IMR-90 (cell line): Measurements from ENCODE around the gene TMTC2. TPM values are rescaled to one million over a fixed set of nuclear protein-coding genes. Genes with fewer than 3 reads are reported as not detected.

ENCODE experiments used
- ATAC-seq: fragments of 200-7000 bp; cut with Tn5 transposase; 2 replicates; pipeline ENCODE4 v1.9.1; 2020; ENCODE audit warnings: low read depth, mild to moderate bottlenecking, moderate library complexity
- BruUV-seq: library from RNA; stranded (reverse); fragments of 400-500 nt; replicated peaks from 2 replicates; lab custom pipeline; 2021; lab: Mats Ljungman, UMichigan
- CTCF ChIA-PET: fragments of 300-600 bp; formaldehyde crosslinking; extraction: SDS; loops from one replicate; lab custom pipeline; 2021; ENCODE audit warnings: antibody characterized with exemption; lab: Yijun Ruan, JAX
- POLR2A ChIA-PET: fragments of 300-600 bp; sonication (Branson Sonifier 250); formaldehyde crosslinking; loops from one replicate; lab custom pipeline; 2022; ENCODE audit warnings: antibody characterized with exemption; ENCODE audit not compliant: unreplicated experiment; lab: Charles Lee
- DNase-seq: peaks from one replicate; pipeline ENCODE4 v3.0.0; 2013
- H2AFZ ChIP-seq: replicated peaks from 2 replicates; pipeline ENCODE3; 2013; ENCODE audit warnings: low read length, mild to moderate bottlenecking; ENCODE audit not compliant: poor library complexity
- H2AK5ac ChIP-seq: 2 replicates; pipeline ENCODE4 v1.6.1; 2013; ENCODE audit warnings: low read depth, low read length, inconsistent platforms
- H2AK9ac ChIP-seq: replicated peaks from 2 replicates; pipeline ENCODE3; 2013; ENCODE audit warnings: mild to moderate bottlenecking, low read depth, low read length, moderate library complexity; ENCODE audit not compliant: poor library complexity
- H2BK120ac ChIP-seq: 2 replicates; pipeline ENCODE4 v1.6.1; 2013; ENCODE audit warnings: low read depth, low read length, inconsistent platforms
- H2BK15ac ChIP-seq: 3 replicates; pipeline ENCODE4 v1.6.1; 2013; ENCODE audit warnings: low read depth, low read length, inconsistent platforms
- H2BK20ac ChIP-seq: 2 replicates; pipeline ENCODE4 v1.6.1; 2013; ENCODE audit warnings: low read depth, mild to moderate bottlenecking, inconsistent platforms, low read length, moderate library complexity
- H2BK5ac ChIP-seq: 2 replicates; pipeline ENCODE4 v1.6.1; 2013; ENCODE audit warnings: mild to moderate bottlenecking, low read depth, low read length, inconsistent platforms; ENCODE audit not compliant: poor library complexity, severe bottlenecking
- H3K14ac ChIP-seq: replicated peaks from 2 replicates; pipeline ENCODE4 v1.6.1; 2013; ENCODE audit warnings: low read depth, low read length, inconsistent platforms
- H3K18ac ChIP-seq: 2 replicates; pipeline ENCODE4 v1.6.1; 2013; ENCODE audit warnings: low read depth, low read length, control low read depth
- H3K23ac ChIP-seq: 2 replicates; pipeline ENCODE4 v1.6.1; 2013; ENCODE audit warnings: low read depth, low read length, inconsistent platforms
- H3K27ac ChIP-seq: 2 replicates; pipeline ENCODE4 v1.5.1; 2013; ENCODE audit warnings: mild to moderate bottlenecking, control low read depth, low read length; ENCODE audit not compliant: insufficient read depth
- H3K27me3 ChIP-seq: 2 replicates; pipeline ENCODE4 v1.6.1; 2013; ENCODE audit warnings: low read length; ENCODE audit not compliant: control insufficient read depth, insufficient read depth
- H3K36me3 ChIP-seq: 2 replicates; pipeline ENCODE4 v1.6.1; 2013; ENCODE audit warnings: low read length, mixed read lengths; ENCODE audit not compliant: control insufficient read depth, insufficient read depth
- H3K4ac ChIP-seq: 2 replicates; pipeline ENCODE4 v1.6.1; 2013; ENCODE audit warnings: low read depth, low read length, inconsistent platforms
- H3K4me1 ChIP-seq: 2 replicates; pipeline ENCODE4 v1.6.1; 2013; ENCODE audit warnings: low read length, mixed read lengths; ENCODE audit not compliant: control insufficient read depth, insufficient read depth
- H3K4me2 ChIP-seq: 2 replicates; pipeline ENCODE4 v1.6.1; 2013; ENCODE audit warnings: low read depth, mild to moderate bottlenecking, control low read depth, low read length, moderate library complexity
- H3K4me3 ChIP-seq: 2 replicates; pipeline ENCODE4 v1.5.1; 2013; ENCODE audit warnings: low read depth, mild to moderate bottlenecking, control low read depth, low read length, moderate library complexity; ENCODE audit not compliant: insufficient read depth
- H3K56ac ChIP-seq: 2 replicates; pipeline ENCODE4 v1.6.1; 2013; ENCODE audit warnings: low read length, inconsistent platforms; ENCODE audit not compliant: insufficient read depth; ENCODE audit errors: extremely low read depth
- H3K79me1 ChIP-seq, 2 experiments: 2 replicates each; pipeline ENCODE4 v1.6.1; 2013; ENCODE audit warnings: low read length in 2 of 2, inconsistent platforms in 1 of 2, low read depth in 1 of 2
- H3K9ac ChIP-seq: 2 replicates; pipeline ENCODE4 v1.6.1; 2013; ENCODE audit warnings: low read depth, low read length, control low read depth
- H3K9me1 ChIP-seq: 2 replicates; pipeline ENCODE4 v1.6.1; 2013; ENCODE audit warnings: low read length, inconsistent platforms; ENCODE audit not compliant: insufficient read depth
- H3K9me3 ChIP-seq: 2 replicates; pipeline ENCODE4 v1.6.1; 2013; ENCODE audit warnings: low read length; ENCODE audit not compliant: control insufficient read depth, insufficient read depth
- H4K20me1 ChIP-seq: 2 replicates; pipeline ENCODE4 v1.6.1; 2013; ENCODE audit warnings: low read length, inconsistent platforms; ENCODE audit not compliant: insufficient read depth
- H4K5ac ChIP-seq: 2 replicates; pipeline ENCODE4 v1.6.1; 2013; ENCODE audit warnings: mild to moderate bottlenecking, low read depth, low read length, control low read depth
- H4K8ac ChIP-seq, 2 experiments: 2 replicates each; pipeline ENCODE4 v1.6.1; 2013; ENCODE audit warnings: low read depth in 2 of 2, low read length in 2 of 2, control low read depth in 1 of 2, inconsistent platforms in 1 of 2
- H4K91ac ChIP-seq: 2 replicates; pipeline ENCODE4 v1.6.1; 2013; ENCODE audit warnings: low read depth, low read length, inconsistent platforms; ENCODE audit not compliant: insufficient read depth
- BHLHE40 ChIP-seq: fragments of 150-350 bp; IDR thresholded peaks from 2 replicates; pipeline ENCODE4 v1.6.1; 2016; ENCODE audit warnings: mild to moderate bottlenecking, low read depth, low read length
- CEBPB ChIP-seq: IDR thresholded peaks from 2 replicates; pipeline ENCODE4 v1.6.1; 2012; ENCODE audit warnings: low read depth, low read length, improper control_type of control experiment
- CHD1 ChIP-seq: IDR thresholded peaks from 2 replicates; pipeline ENCODE4 v1.6.1; 2012; ENCODE audit warnings: low read depth, low read length, improper control_type of control experiment
- FOS ChIP-seq: fragments of 150-350 bp; IDR thresholded peaks from 2 replicates; pipeline ENCODE4 v1.6.1; 2016; ENCODE audit warnings: low read depth, low read length
- MAFK ChIP-seq: IDR thresholded peaks from 2 replicates; pipeline ENCODE4 v1.6.1; 2012; ENCODE audit warnings: low read depth, low read length, improper control_type of control experiment
- MAZ ChIP-seq: IDR thresholded peaks from 2 replicates; pipeline ENCODE4 v1.6.1; 2012; ENCODE audit warnings: low read depth, mild to moderate bottlenecking, low read length, improper control_type of control experiment, moderate library complexity, borderline replicate concordance
- MXI1 ChIP-seq: IDR thresholded peaks from 2 replicates; pipeline ENCODE4 v1.6.1; 2012; ENCODE audit warnings: low read depth, mild to moderate bottlenecking, low read length, moderate library complexity, borderline replicate concordance
- NFE2L2 ChIP-seq: fragments of 150-350 bp; IDR thresholded peaks from 2 replicates; pipeline ENCODE4 v1.6.1; 2016; ENCODE audit warnings: low read depth, mild to moderate bottlenecking, low read length
- POLR2A ChIP-seq: IDR thresholded peaks from 2 replicates; pipeline ENCODE4 v1.6.1; 2012; ENCODE audit warnings: mild to moderate bottlenecking, low read depth, low read length
- RAD21 ChIP-seq: IDR thresholded peaks from 2 replicates; pipeline ENCODE4 v1.6.1; 2012; ENCODE audit warnings: low read length, improper control_type of control experiment
- RCOR1 ChIP-seq: IDR thresholded peaks from 2 replicates; pipeline ENCODE4 v1.6.1; 2012; ENCODE audit warnings: mild to moderate bottlenecking, low read length, improper control_type of control experiment; ENCODE audit not compliant: insufficient replicate concordance
- RFX5 ChIP-seq: IDR thresholded peaks from 2 replicates; pipeline ENCODE4 v1.8.0; 2012; ENCODE audit warnings: low read depth, mild to moderate bottlenecking, low read length, moderate library complexity
- SMC3 ChIP-seq: fragments of 150-350 bp; IDR thresholded peaks from 2 replicates; pipeline ENCODE4 v1.6.1; 2016; ENCODE audit warnings: low read depth, mild to moderate bottlenecking, antibody characterized with exemption, low read length, moderate library complexity
- WGBS, 2 experiments: methylation state at CpG; one replicate each; pipeline versions ENCODE4 v1.1.5 to v1.1.7; 2013; ENCODE audit warnings: missing lambda C conversion rate in 2 of 2; ENCODE audit not compliant: insufficient read length in 1 of 2; ENCODE audit errors: extremely low coverage in 2 of 2; 5-methylcytosine and 5-hydroxymethylcytosine counted together
- dilution Hi-C: fragments of 300-500 bp; cut with HindIII; formaldehyde crosslinking; loops from one replicate; pipeline ENCODE4 v1.14.3; 2018; ENCODE audit warnings: low sequenced_read_pairs; ENCODE audit not compliant: unreplicated experiment
- in situ Hi-C: fragments of 300-500 bp; cut with MboI; formaldehyde crosslinking; loops from 3 replicates; pipeline ENCODE4 v1.14.3; 2019; ENCODE audit warnings: low sequenced_read_pairs, inconsistent platforms, mixed read lengths
- intact Hi-C: fragments of 100-400 bp; cut with micrococcal nuclease; formaldehyde crosslinking; loops from 2 replicates; pipeline ENCODE4 v1.10.0; 2022
- polyA plus RNA-seq, 3 experiments: library from polyadenylated mRNA; depleted of rRNA; stranded (reverse); fragments of >200 nt; gene quantifications; 2 replicates each; pipeline ENCODE4 v1.2.3, GENCODE V29; 2012; ENCODE audit warnings: low replicate concordance in 1 of 3
- total RNA-seq: library from RNA; depleted of rRNA; stranded (reverse); fragments of >200 nt; gene quantifications from 2 replicates; pipeline ENCODE4 v1.2.3, GENCODE V29; 2012
- TF ChIP-seq, protein P1 (sequence below): conservative IDR thresholded peaks from 2 replicates; pipeline ENCODE4 v1.5.1; 2012; ENCODE audit warnings: mild to moderate bottlenecking, low read depth, low read length, improper control_type of control experiment
- TF ChIP-seq, protein P2 (sequence below): fragments of 150-350 bp; IDR thresholded peaks from 2 replicates; pipeline ENCODE4 v1.6.1; 2017; ENCODE audit warnings: mild to moderate bottlenecking, antibody characterized with exemption, low read length, low read depth
- TF ChIP-seq, protein P3 (sequence below): fragments of 150-350 bp; IDR thresholded peaks from 2 replicates; pipeline ENCODE4 v1.6.1; 2016; ENCODE audit warnings: low read depth, mild to moderate bottlenecking, low read length, moderate library complexity, borderline replicate concordance

TMTC2 gene
- total and polyA plus RNA-seq, 2 of the 4 experiments (the other 2 are of a cell fraction) = 0.56 to 1.4 TPM

DNA sequence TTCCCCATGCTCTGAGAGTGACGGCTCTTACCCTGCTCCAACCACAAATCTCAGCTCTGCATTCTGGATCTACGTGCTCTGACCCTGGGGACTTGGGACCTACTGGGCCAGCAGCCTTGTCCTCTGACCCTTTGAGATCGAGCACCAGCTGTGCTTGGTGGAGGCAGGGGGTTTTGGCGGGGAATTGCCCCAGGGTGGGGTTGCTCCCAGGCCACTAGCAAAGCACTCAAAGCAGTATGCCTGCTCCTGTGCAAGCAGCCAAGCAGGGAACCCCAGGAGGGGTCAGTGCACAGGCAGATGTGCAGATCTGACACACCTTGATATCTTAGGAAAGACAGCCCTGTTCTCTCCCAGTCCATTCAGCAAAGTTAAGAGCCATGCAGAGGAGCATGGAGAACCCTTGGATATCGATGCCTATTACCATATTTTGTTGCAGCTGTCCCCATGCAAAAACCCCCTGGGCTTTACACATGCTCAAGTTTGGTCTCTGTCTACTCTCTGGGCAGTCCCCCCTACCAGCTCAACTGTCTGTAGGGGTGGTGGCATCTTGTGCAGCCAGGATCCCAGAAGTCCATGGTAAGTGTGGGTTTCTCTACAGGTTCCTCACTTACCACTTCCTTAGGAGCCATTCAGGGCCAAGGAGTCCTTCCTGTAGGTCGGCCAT is 319.0 kb downstream of the TMTC2 start:
- no peak overlapping the region for H4K91ac ChIP-seq
- no peak overlapping the region for H3K18ac ChIP-seq
- H3K4ac ChIP-seq = no peak overlapping the region
- no peak overlapping the region for H2BK120ac ChIP-seq
- H4K5ac ChIP-seq = no peak overlapping the region
- no peaks in the 10 kb centered on the region for H3K79me1 ChIP-seq
- H3K56ac ChIP-seq = no peak overlapping the region
- H2BK20ac ChIP-seq = no peak overlapping the region
- no peaks in the 10 kb centered on the region for H4K20me1 ChIP-seq
- no peaks in the 10 kb centered on the region for H3K4me1 ChIP-seq
- ATAC-seq = no peak
- in situ Hi-C loops (loop anchor here (25.0 kb wide), 1 partner anchor 1507 kb away; no protein-coding TSS in a partner anchor), dilution Hi-C loops (no loop called here), intact Hi-C loops (loop anchor here (2.0 kb wide), 1 partner anchor 1391 kb away; no protein-coding TSS in a partner anchor)
- H3K4me3 ChIP-seq = no peak overlapping the region
- no peaks in the 10 kb centered on the region for H3K27me3 ChIP-seq
- no peaks in the 10 kb centered on the region for H3K36me3 ChIP-seq
- H3K23ac ChIP-seq = no peak overlapping the region
- H2BK5ac ChIP-seq = no peak overlapping the region
- H3K4me2 ChIP-seq = no peak overlapping the region
- H2AK9ac ChIP-seq = no peak overlapping the region
- H2AK5ac ChIP-seq = no peak overlapping the region
- WGBS, 2 experiments = 67% methylated on average over 1 of the region's 6 CpGs; no CpG with 5 or more reads in 1 of the 2 experiments
- DNase-seq = no peak
- no peak overlapping the region for H3K14ac ChIP-seq
- TF ChIP-seq POLR2A = no peak
- no peak for TF ChIP-seq MAFK
- TF ChIP-seq FOS = no peak
- TF ChIP-seq RAD21 = no peak
- TF ChIP-seq NFE2L2 = no peak
- TF ChIP-seq, protein P1, sequence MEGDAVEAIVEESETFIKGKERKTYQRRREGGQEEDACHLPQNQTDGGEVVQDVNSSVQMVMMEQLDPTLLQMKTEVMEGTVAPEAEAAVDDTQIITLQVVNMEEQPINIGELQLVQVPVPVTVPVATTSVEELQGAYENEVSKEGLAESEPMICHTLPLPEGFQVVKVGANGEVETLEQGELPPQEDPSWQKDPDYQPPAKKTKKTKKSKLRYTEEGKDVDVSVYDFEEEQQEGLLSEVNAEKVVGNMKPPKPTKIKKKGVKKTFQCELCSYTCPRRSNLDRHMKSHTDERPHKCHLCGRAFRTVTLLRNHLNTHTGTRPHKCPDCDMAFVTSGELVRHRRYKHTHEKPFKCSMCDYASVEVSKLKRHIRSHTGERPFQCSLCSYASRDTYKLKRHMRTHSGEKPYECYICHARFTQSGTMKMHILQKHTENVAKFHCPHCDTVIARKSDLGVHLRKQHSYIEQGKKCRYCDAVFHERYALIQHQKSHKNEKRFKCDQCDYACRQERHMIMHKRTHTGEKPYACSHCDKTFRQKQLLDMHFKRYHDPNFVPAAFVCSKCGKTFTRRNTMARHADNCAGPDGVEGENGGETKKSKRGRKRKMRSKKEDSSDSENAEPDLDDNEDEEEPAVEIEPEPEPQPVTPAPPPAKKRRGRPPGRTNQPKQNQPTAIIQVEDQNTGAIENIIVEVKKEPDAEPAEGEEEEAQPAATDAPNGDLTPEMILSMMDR = no peak
- TF ChIP-seq RCOR1 = no peak
- TF ChIP-seq, protein P2, sequence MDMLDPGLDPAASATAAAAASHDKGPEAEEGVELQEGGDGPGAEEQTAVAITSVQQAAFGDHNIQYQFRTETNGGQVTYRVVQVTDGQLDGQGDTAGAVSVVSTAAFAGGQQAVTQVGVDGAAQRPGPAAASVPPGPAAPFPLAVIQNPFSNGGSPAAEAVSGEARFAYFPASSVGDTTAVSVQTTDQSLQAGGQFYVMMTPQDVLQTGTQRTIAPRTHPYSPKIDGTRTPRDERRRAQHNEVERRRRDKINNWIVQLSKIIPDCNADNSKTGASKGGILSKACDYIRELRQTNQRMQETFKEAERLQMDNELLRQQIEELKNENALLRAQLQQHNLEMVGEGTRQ = no peak
- no peak for TF ChIP-seq MXI1
- TF ChIP-seq, protein P3, sequence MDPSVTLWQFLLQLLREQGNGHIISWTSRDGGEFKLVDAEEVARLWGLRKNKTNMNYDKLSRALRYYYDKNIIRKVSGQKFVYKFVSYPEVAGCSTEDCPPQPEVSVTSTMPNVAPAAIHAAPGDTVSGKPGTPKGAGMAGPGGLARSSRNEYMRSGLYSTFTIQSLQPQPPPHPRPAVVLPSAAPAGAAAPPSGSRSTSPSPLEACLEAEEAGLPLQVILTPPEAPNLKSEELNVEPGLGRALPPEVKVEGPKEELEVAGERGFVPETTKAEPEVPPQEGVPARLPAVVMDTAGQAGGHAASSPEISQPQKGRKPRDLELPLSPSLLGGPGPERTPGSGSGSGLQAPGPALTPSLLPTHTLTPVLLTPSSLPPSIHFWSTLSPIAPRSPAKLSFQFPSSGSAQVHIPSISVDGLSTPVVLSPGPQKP = no peak
- no peak for TF ChIP-seq BHLHE40
- no peak for TF ChIP-seq RFX5
- no peak for TF ChIP-seq SMC3
- TF ChIP-seq CHD1 = no peak
- TF ChIP-seq MAZ = no peak
- no peak for TF ChIP-seq CEBPB
- H3K9me3 ChIP-seq = peaks cover 4% of the 10 kb centered on the region; the same call in 1 of the 2 replicates
- ChIA-PET CTCF (no interaction called here), POLR2A (no interaction called here)
- H3K9ac ChIP-seq = no peak overlapping the region
- no TSS peak for BruUV-seq
- no peak overlapping the region for H2AFZ ChIP-seq
- no peak overlapping the region for H2BK15ac ChIP-seq
- no peak overlapping the region for H4K8ac ChIP-seq
- no peaks in the 10 kb centered on the region for H3K9me1 ChIP-seq
- H3K27ac ChIP-seq = no peak overlapping the region
